IPS-NIHi11 (cell line): ENCODE data around the gene STMP1.
"Not testable (repeated sequence)": the region's sequence is repeated elsewhere in the genome, so short reads cannot be mapped to it uniquely, and the experiment has no call there.

Experiments
- DNase-seq: peaks from one replicate; pipeline ENCODE4 v3.0.0; 2012; ENCODE audit warnings: mixed read lengths, low spot score

Gene STMP1

DNA sequence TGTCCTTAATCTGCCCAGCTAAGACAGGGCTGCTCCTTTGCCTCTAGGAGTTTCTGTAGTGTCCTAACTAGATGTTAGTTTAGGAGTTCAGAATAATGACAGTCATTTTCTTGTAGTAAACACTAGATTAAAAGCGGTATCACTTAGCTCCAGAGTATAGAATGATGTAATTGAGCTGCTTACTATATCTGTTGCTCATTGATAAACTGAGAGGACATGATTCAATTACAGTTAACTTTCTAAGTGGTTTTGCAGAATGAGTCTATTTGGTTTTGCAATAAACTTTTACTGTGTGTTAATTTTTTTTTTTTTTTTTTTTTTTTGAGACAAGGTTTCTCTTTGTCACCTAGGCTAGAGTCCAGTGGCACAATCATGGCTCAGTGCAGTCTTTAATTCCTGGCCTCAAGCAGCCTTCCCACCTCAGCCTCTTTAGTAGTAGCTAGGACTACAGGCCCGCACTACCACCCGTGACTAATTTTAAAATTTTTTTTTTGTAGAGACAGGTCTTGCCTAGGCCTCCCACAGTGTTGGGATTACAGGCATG lies 1.8 kb downstream of the STMP1 start:
- DNase-seq, result no peak

DNA sequence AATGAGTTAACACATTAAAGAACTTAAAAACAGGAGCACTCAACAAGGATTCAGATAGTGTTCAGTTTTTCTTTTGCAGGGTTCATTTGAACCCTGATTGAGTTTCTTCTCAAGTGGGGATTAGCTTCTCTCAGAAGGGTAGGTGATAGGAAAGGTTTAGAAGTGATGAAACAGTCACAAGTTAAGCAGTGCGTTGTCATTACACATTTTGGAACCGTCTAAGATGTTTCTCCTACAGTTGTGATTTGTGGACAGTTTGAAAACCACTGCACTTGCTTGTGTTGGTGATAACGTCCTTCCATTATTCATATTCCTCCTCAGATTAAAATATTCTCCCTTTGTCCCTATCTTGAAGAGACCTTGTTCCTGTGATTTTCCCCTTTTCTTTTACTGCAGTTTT lies 2.7 kb downstream of the STMP1 start:
- no peak for DNase-seq

DNA sequence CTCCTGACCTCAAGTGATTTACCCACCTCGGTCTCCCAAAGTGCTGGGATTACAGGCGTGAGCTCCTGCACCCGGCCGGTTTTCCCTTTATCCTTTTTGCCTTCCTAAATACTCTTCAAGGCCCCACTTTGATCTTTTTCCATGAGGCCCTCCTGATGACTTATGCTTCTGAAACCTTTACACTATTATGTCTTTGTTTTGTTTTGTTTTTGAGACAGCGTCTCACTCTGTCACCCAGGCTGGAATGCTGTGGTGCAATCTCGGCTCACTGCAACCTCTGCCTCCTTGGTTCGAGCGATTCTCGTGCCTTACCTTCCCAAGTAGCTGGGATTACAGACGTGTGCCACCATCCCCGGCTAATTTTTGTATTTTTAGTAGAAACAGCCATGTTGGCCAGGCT lies 3.8 kb downstream of the STMP1 start:
- DNase-seq, result no peak

DNA sequence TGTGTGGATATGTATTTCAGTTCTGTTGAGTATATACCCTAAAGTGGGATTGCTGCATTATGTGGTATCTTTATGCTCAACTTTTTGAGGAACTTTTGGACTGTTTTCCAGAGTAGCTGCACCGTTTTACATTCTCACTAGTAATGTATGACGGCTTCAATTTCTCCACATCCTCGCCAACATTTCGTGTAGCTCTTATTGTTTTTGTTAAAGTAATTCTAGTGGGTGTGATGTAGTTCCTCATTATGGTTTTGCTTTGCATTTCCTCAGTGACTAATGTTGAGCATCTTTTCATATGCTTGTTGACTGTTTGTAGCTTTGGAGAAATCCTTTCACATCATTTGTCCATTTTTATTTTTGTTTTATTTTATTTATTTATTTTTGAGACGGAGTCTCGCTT lies 4.5 kb downstream of the STMP1 start:
- no peak for DNase-seq

DNA sequence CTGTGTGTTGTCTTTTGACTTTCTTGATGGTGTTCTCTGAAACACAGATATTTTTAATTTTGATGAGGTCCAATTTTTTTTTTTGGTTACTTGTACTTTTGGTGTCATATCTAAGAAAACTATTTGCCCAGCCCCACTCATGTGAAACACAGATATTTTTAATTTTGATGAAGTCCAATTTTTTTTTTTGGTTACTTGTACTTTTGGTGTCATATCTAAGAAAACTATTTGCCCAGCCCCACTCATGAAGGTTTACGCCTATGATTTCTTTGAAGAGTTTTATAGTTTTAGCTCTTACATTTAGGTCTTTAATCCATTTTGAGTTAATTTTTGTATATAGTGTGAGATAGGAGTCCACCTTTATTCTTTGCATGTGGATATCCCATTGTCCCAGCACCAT lies 5.3 kb downstream of the STMP1 start:
- DNase-seq, result not testable (repeated sequence)

DNA sequence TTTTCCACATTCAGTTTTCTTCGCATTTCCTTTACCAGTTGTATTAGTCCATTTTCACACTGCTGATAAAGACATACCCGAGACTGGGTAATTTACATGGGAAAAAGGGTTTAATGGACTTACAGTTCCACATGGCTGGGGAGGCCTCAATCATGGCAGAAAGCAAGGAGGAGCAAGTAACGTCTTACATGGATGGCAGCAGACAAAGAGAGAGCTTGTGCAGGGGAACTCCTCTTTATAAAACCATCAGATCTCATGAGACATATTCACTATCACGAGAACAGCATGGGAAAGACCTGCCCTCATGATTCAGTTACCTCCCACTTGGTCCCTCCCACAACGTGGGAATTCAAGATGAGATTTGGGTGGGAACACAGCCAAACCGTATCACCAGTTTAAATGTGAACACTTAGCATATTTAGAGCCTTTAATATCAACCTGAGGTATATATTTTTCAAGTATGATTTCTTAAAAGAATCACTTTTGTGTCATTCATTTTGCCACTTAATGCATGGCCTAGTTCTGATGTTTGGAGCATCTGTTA lies 6.6 kb downstream of the STMP1 start:
- DNase-seq, result not testable (repeated sequence)

DNA sequence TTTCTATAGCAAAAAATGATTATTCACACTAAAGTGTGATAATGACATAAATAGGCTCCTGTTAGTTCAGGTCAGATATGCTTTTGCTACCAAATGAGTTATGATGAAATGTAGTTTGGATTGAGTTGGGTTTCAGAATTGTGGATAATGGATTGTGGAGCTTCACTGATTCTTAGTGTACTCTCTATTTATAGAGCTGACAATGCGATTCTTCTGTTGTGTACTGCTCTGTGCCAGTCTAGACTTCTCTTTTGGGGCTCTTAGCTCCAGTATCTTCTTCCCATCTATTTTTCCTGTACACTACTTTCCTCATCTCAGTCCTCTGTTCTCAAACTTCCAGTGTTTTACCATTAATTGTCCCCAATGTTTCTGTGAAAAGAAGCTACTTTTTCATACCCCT lies 7.5 kb downstream of the STMP1 start:
- DNase-seq, result no peak

DNA sequence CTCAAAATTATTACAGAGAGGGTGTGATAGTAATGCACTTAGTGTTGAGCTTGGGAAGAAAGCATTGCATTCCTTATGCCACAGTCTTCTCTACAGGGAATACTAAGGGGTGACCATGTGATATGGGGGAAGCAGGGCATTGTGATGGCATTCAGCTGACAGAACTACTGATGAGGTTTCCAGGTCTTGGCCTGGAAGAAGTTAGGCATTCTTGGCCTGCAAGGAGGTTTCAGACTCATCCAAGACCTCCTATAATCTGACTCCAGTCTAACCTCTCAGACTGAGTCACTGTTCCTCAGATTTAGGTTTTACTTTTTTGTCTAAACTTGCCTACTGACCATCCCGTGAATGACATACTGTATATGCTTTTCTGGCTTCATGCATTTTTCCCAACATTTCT lies 7.9 kb downstream of the STMP1 start:
- no peak for DNase-seq

DNA sequence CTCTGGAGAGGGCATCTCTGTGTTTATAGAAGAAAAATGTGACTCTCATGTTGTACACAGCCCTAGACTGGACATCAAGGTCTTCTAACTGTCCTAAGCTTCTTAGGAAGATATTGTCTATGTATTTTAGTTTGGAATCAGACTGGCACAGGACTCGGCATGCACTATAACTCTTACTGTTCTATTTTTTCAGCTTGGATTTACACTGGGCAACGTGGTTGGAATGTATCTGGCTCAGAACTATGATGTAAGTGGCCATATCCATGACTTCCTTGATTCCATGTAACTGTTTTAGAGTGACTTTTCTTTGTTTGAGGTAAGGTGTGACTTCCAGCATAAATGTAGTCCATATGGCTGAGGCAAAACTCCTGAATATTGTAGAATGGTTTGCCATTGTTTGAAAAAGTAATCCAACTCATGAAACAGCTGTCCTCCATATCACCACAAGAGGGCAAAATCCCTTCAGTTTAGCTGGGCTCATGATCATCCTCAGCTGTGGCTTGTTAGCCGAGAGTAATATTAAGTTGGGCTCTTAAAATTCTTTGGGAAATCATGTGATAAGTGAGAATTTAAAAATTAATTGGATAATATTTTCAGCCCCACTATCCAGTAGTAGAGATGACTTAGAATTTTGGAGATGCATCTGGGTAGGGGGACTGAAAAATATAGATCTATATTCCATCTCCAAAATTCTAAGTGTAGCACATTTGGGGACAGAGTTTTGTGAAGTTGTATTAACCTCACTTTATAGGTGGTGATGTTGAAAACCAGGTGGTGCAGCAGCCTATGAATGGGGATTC lies 10.4 kb downstream of the STMP1 start:
- DNase-seq, result peak; percentile 64

DNA sequence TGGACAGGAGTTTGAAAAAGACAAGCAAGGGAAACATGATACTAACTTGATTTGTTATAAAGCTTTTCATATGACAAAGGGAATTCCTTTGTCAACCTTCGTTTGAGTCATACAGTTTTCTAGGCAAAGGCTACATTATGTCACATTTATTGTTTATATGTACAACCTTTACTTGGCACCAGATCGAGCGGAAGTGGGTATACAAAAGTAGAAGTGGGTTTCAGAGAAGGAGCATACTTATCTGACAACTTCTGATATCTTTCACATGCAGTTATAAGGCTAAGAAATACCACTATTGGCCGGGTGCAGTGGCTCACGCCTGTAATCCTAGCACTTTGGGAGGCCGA lies 11.0 kb downstream of the STMP1 start:
- no peak for DNase-seq

DNA sequence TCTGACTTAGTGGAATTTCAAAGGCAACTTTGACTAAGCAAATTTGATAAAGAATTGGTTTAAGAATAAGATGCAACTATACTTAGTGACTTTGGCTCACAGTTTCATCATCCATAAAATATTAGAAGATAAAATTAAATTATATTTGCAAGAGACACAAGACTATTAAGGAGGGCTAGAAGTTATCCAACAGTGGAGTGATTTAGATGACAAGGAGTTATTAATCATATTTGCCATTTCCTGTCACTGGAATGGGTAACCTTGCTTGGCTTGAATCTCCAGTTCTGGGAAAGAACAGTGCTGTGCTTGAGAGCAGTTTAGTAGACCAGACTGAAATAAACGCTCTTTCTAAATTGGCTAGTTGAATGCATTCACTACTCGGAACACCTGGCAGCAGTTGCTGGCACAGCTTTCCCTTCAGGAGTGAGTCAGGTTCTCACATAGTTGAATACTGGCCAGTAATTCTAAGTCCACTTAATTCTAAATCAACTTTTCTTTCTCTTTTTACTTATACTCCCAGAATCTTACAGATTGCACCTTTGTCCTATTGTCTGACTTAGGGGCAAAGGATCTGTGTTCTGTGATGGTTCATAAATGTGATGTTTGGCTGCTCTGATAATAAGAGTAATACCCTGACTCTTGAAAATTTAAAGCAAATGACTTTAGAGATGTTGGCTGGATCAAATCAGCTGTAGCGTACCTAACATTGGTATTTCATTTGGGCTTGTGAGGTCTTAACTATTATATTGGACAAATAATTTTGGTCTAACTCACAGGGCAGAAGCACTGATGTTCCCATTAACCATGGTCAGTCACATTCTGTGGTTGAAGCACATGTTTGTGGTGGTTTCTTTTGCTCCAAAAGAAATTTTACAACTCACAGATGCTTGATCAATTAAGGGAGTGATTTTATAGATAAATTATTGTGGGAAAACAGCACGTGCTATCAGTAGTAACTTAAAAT lies 16.6 kb downstream of the STMP1 start:
- DNase-seq, result peak; percentile 32

DNA sequence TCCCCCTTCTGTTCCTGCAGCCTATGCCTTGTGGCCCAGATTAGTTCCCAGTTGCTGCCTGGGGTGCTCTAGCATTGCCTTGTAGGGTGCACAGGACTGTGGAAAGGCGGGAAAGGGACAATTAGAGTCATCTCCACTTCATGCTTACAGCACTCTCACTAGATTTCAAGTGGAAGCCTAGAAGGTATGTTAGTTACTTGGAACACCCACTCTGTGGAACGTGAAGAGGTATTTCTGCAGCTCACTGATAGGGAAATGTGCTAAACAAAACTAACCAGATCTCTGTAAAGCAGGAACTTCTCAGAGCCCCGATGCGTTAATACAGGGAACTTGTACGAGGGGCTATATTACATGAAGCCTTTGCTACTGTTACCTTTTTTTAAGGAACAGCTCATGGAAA lies 19.4 kb downstream of the STMP1 start:
- no peak for DNase-seq

DNA sequence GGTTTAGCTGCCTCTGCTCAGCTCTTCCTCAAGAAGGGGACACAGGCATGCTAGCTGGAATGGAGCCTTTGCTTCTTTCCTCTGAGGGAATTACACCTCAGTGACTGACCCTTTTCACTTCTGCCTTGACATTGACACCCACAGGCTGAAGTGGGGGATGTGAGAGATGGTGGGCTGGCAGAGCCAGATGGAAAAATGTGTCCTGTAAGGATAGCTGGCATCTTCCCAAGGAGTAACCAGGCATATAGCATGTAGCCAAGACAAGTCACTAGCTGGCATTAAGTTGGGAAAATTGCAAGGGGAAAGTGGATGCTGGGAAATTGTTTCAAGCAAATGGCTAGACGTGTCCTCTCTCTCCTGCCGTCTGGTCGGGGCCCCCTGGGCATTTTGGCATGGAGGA lies 19.9 kb downstream of the STMP1 start:
- DNase-seq, result no peak

DNA sequence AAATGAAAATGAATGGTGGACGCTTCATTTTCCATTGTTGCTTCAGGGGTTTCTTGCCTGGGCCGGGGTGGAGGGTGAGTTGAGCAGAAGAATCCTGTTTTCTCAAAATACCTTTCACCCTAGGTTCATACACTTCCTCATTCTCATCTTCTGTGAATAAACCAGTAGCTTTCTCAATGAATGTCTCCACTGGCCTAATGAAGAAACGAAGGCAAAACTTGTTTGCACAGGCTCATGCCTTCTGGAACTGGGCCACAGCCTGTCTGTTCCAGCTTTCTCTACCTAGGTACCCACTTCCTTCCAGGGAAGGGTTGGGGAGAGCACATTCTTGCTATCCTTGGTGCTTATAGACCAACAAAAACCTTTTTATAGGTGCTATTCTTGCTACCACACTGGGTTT lies 21.3 kb downstream of the STMP1 start:
- DNase-seq, result no peak

DNA sequence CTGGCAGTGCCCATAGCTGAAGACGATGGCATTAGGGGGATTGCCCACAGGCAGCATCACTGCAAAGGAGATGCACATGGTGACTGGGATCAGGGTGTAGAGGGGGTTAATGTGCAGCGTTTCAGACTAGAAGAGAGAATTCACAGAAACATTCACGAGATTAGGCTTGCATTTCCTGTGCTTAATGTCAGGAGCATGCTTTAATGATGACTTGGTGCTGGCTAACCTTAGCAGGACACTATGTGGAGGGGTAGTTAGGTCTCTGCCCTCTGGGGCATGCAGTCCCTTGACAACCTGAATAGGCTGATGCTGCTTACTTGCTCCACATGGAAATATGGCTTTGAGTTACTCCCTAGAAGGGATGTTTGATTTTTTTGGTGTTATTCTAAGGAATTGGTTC lies 21.8 kb downstream of the STMP1 start:
- DNase-seq, result no peak

DNA sequence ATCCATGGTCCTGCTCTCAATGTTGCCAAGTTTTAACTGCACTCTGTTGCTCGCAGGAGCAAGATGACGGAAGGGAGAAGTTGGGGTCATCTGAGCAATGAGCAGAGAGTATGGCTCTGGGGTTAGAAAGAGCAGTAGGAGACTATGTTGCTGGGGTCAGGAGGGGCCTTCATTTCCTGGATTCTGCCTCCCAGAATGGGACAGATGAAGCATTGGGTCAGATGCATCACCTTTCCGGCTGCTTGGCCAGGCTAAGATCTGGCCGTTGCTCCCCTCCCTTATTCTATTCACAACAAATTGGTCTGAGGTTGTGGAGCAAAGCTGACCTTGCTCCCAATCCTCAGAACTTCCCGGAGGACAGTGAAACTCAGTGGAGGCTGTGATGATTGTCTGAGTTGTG lies 22.4 kb downstream of the STMP1 start:
- no peak for DNase-seq

DNA sequence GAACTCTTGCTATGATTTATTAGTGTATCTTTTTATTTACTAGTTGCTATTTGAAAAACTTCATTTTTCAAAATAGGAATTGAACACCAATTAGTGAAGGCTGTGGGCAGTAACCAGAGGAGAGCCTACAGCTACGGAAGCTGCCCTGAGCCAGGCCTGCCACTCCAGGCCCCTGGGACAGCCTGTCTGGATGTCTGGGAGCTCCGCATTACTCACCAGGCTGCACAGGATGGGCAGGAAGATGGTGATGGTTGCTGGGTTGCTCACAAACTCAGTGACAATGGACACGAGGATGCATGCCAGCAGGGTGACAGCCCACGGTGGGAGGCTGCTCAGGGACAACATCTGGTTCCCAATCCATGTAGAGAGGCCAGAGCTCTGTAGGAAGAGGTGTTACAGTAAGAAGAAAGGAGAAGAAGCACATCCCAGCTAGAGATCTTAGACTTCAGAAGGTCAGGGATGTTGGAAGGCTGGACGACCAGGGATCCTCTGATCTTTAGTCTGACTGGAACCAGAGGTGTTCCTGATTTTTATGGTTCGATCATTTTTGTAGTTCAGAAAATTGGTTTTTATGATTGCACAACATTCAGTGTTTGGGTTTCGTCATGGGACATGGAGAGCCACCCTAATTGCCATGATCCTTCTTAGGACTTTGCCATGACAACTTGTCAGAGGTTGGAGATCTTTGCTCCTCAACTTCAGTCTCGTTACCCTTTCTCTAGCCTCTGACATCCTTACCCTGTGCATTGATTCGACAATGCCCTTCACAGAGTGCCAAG lies 23.2 kb downstream of the STMP1 start:
- no peak for DNase-seq

DNA sequence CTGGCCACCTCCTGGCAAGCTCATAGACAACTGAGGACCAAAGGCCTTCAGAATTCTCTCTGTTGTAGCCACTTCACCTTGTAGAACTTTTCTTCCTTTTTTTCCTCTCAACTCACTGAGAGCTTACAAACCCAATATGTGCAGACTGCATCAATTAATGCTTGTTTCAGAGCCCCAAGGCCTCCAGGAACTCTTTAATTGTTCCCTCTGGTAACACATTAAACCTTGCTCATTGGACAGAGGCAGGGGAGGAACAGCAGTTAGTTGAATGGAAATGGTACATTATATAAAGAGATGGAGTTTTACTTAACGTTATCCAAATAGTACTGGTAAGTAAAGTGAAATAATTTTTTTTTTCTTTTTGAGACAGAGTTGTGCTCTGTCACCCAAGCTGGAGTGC lies 25.2 kb downstream of the STMP1 start:
- DNase-seq, result no peak

DNA sequence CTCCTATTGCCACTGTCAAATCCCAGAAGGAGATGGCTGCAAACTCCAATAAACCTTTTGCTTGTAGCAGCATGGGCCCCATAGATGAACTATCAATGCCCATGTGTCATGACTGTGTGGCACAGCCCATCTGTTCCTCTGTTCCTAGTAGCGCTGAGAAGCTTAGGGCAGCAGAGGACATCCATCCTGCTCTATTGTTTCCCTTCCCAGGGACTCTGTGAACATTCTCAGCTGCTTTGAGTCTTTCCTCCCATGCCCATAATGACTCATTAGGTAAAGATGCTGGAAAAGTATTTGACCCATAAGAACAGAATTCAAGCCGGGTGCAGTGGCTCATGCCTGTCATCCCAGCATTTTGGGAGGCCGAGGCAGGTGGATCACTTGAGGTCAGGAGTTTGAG lies 28.3 kb downstream of the STMP1 start:
- DNase-seq, result no peak

DNA sequence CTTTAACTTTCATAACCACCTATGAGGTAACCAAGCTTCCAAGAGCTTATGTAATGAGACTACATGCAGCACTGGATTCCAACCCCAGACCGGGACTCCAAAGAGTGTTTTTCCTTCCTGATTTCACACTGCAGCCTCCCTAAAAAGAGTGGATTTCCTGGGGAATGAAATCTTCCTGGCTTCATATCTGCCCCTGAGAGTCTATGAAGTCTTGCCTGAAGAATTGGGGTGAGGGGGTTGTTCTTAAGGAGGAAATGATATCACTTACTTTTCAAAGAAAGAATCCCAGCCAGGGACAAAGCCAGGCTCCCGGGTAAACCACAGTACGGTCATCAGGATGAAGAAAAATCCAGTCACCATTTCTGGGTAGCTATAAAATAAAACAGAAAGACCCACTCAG lies 29.7 kb downstream of the STMP1 start:
- DNase-seq, result no peak

DNA sequence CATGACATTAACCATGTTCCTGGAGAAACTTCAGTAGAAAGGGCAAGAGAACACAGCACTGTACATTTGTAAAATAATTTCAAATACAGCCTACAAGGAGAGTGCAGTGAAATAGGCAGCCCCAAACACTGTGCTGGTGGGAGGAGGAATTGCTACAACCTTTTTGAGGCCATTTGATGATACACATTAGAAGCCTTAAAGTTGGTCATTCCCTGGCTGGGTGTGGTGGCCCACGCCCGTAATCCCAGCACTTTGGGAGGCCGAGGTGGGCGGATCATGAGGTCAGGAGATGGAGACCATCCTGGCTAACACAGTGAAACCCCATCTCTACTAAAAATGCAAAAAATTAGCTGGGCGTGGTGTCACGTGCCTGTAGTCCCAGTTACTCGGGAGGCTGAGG lies 30.3 kb downstream of the STMP1 start:
- not testable (repeated sequence) for DNase-seq

DNA sequence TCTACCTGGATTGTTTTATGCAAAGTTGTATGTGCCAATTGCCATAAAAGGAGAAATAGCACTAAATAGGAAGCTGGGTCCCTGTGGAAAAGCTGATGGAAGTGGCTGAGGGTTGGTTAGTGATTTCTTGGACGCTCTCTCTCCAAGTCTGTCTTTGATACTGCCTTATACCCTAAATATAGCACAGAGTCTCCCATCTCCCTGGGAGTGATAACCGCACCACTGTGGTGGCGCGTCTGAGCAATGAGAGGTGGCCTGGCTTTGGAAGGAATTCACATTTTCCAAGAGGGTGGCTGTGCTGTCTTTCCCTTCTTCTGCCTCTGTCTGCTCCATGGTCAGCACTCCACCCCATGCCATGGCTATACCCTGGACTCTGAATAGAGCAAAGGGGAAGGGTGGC lies 31.2 kb downstream of the STMP1 start:
- DNase-seq, result no peak
